ENCODE measurements around the gene BUB1. TPM values are rescaled to one million over a fixed set of nuclear protein-coding genes. Genes with fewer than 3 reads are reported as not detected.

BUB1 gene
- total and polyA plus RNA-seq, 2 of the 8 experiments (the other 6 are each of a cell fraction or from before 2014, with no cell fraction given) = 48.4 to 113 TPM

DNA sequence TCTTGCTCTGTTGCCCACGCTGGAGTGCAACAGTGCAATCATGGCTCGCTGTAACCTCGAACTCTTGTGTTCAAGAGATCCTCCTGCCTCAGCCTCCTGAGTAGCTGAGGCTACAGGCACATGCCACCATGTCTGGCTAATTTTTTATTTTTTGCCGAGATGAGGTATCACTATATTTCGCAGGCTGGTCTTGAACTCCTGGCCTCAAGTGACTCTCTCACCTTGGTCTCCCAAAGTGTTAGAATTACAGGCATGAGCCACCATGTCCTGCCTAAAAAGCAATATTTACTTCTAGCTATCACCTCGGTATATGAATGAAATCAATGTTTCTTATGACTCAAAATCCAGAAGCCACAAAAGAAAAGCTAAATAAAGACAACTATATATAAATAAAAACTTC, 2.2 kb downstream of the BUB1 start:
- CTCF ChIA-PET (ENCODE audit: partially characterized antibody) = interaction anchor here (1.0 to 2.8 kb wide), 3 partner anchors 81 to 136 kb away, joined by 3 to 19 read pairs (median 6); no protein-coding TSS in a partner anchor
- H2BK5ac ChIP-seq (ENCODE audit: low read depth, low read length) = no peak overlapping the region
- no peak overlapping the region for H3K56ac ChIP-seq (replicated peaks; ENCODE audit: insufficient read length, low read depth, low read length)
- WGBS, 2 experiments (ENCODE audit: extremely low coverage in 1 of 2, insufficient coverage in 1 of 2, insufficient read length in 1 of 2, insufficient replicate concordance in 2 of 2, low coverage in 1 of 2, low lambda C conversion rate in 2 of 2, missing lambda C conversion rate in 1 of 2) = 90% methylated on average over 6 of the region's 6 CpGs; no CpG with 5 or more reads in 1 of the 2 experiments
- no peak overlapping the region; the same call in 1 of the 2 replicates for H2BK12ac ChIP-seq (ENCODE audit: low read depth, low read length)
- H3K9me3 ChIP-seq (ENCODE audit: insufficient read depth in 2 of 2, low read depth in 1 of 2, low read length in 1 of 2) = no peaks in the 10 kb centered on the region
- peaks cover 10 to 22% (median 12%) of the 10 kb centered on the region in 4 experiments for H3K4me1 ChIP-seq (replicated peaks in 1 of 4; ENCODE audit: control insufficient read depth in 3 of 4, insufficient read depth in 4 of 4, low read length in 3 of 4)
- H3K4ac ChIP-seq (replicated peaks; ENCODE audit: insufficient read length, low read depth, low read length) = no peak overlapping the region
- no peak overlapping the region for H3K18ac ChIP-seq (ENCODE audit: extremely low read depth, low read length)
- H2AK5ac ChIP-seq (ENCODE audit: low read depth, low read length) = no peak overlapping the region
- H3K4me3 ChIP-seq (ENCODE audit: extremely low read depth in 1 of 4, insufficient read depth in 2 of 4, low read depth in 3 of 4, low read length in 4 of 4) = peak overlapping the region in 1 of 4 experiments; percentile 79; a peak in 2 of 8 replicates
- peaks cover 10% of the 10 kb centered on the region for H3K23me2 ChIP-seq (ENCODE audit: low read depth, low read length)
- peaks cover 4% of the 10 kb centered on the region; the same call in 1 of the 2 replicates for H3K79me1 ChIP-seq (ENCODE audit: low read depth, low read length)
- no peak overlapping the region for H4K91ac ChIP-seq (replicated peaks; ENCODE audit: insufficient read length, low read length)
- no peak overlapping the region for H3K23ac ChIP-seq (ENCODE audit: insufficient read length)
- DNase-seq (ENCODE audit: low read depth in 1 of 2, low spot score in 2 of 2) (no peak), FAIRE-seq (no peak)
- peak overlapping the region in 1 of 2 experiments; percentile 95; a peak in 1 of 4 replicates for H3K4me2 ChIP-seq (ENCODE audit: insufficient read depth in 1 of 2, low read depth in 2 of 2, low read length in 2 of 2)
- peaks cover 6 to 12% of the 10 kb centered on the region in 2 experiments for H4K20me1 ChIP-seq (replicated peaks in 1 of 2; ENCODE audit: control insufficient read depth in 1 of 2, insufficient read depth in 2 of 2, low read length in 2 of 2)
- H2BK15ac ChIP-seq (ENCODE audit: low read length) = no peak overlapping the region
- H3K14ac ChIP-seq (ENCODE audit: insufficient read length) = no peak overlapping the region
- H4K8ac ChIP-seq (ENCODE audit: extremely low read depth, insufficient read depth, low read length) = no peak overlapping the region
- H4K5ac ChIP-seq (ENCODE audit: insufficient read length, low read depth, low read length) = no peak overlapping the region
- no peak overlapping the region for H3K9ac ChIP-seq (replicated peaks in 1 of 4; ENCODE audit: extremely low read depth in 1 of 4, low read depth in 3 of 4, low read length in 3 of 4)
- POLR2A ChIA-PET (ENCODE audit: partially characterized antibody) = interaction anchor here (1.0 to 1.4 kb wide), 5 partner anchors 12 to 60 kb away, joined by 3 to 5 read pairs (median 4); no protein-coding TSS in a partner anchor
- peaks cover 14 to 48% of the 10 kb centered on the region in 2 experiments; a peak in 3 of 4 replicates for H3K79me2 ChIP-seq (ENCODE audit: control insufficient read depth in 1 of 2, insufficient read depth in 2 of 2, low read length in 2 of 2)
- no peak overlapping the region for H3K27ac ChIP-seq (ENCODE audit: low read depth, low read length)
- H3K36me3 ChIP-seq (ENCODE audit: control insufficient read depth in 2 of 4, insufficient read depth in 4 of 4, low read length in 3 of 4) = peaks cover 8 to 40% (median 32%) of the 10 kb centered on the region in 4 experiments
- peaks cover 0 to 3% (median 0%) of the 10 kb centered on the region in 4 experiments; a peak in 2 of 7 replicates for H3K27me3 ChIP-seq (replicated peaks in 1 of 4; ENCODE audit: control insufficient read depth in 3 of 4, extremely low read depth in 1 of 4, insufficient read depth in 3 of 4, low read length in 3 of 4)
- no peak overlapping the region for H2BK20ac ChIP-seq (ENCODE audit: low read length)
- H2AFZ ChIP-seq (ENCODE audit: low read length) = no peak overlapping the region
- H2BK120ac ChIP-seq (replicated peaks; ENCODE audit: low read depth, low read length) = no peak overlapping the region
- TF ChIP-seq ASH2L (IDR thresholded peaks at IDR 0.05; ENCODE audit: low read length) (no peak), POLR2A (IDR thresholded peaks at IDR 0.05; ENCODE audit: control extremely low read depth in 1 of 2, low read depth in 2 of 2, low read length in 2 of 2) (no peak), KDM4A (IDR thresholded peaks at IDR 0.05; ENCODE audit: low read depth, low read length, severe bottlenecking) (no peak), EP300 (IDR thresholded peaks at IDR 0.05; ENCODE audit: borderline replicate concordance in 1 of 2, low read depth in 2 of 2, low read length in 2 of 2) (no peak), NRF1 (IDR thresholded peaks at IDR 0.05; ENCODE audit: low read depth, low read length) (no peak), GABPA (IDR thresholded peaks at IDR 0.05; ENCODE audit: borderline replicate concordance, insufficient read depth, low read length) (no peak), SP2 (IDR thresholded peaks at IDR 0.05; ENCODE audit: low read length) (no peak), RNF2 (IDR thresholded peaks at IDR 0.05; ENCODE audit: borderline replicate concordance, low read depth, low read length, missing control alignments, poor library complexity, severe bottlenecking) (no peak), PHF8 (conservative IDR thresholded peaks at IDR 0.05; ENCODE audit: low read depth, low read length) (no peak), TEAD4 (IDR thresholded peaks at IDR 0.05; ENCODE audit: low read depth, low read length) (no peak), SIN3A (conservative IDR thresholded peaks at IDR 0.05 in 1 of 2, IDR thresholded peaks at IDR 0.05 in 1 of 2; ENCODE audit: low read depth in 1 of 2, low read length in 2 of 2) (no peak), RBBP5 (IDR thresholded peaks at IDR 0.05; ENCODE audit: borderline replicate concordance, low read depth, low read length) (no peak), FOSL1 (IDR thresholded peaks at IDR 0.05; ENCODE audit: insufficient read depth, low read depth, low read length) (no peak)
